WTC11 (cell line): ENCODE data around the gene RPS25. TPM values are rescaled to one million over a fixed set of nuclear protein-coding genes. Genes with fewer than 3 reads are reported as not detected.

ENCODE experiments used
- ATAC-seq: fragments of 200-7000 bp; cut with Tn5 transposase; 2 replicates; pipeline ENCODE4 v1.10.0; 2021; ENCODE audit warnings: mild to moderate bottlenecking, moderate library complexity
- CTCF ChIA-PET: fragments of 300-600 bp; sonication (Branson Sonifier 250); formaldehyde crosslinking; loops from one replicate; lab custom pipeline; 2021; ENCODE audit warnings: antibody characterized with exemption; lab: Charles Lee
- POLR2A ChIA-PET: fragments of 350-600 bp; sonication (Branson Sonifier 250); formaldehyde crosslinking; loops from one replicate; lab custom pipeline; 2021; ENCODE audit warnings: antibody characterized with exemption; lab: Charles Lee
- DNase-seq: peaks from one replicate; pipeline ENCODE4 v3.0.0; 2021; ENCODE audit warnings: low spot score
- H3K27ac Mint-ChIP-seq: 2 replicates; pipeline ENCODE4 v1.8.0; 2021; ENCODE audit warnings: mixed read lengths
- H3K27me3 Mint-ChIP-seq: 2 replicates; pipeline ENCODE4 v1.8.0; 2021; ENCODE audit warnings: low read depth, mild to moderate bottlenecking, moderate library complexity, mixed read lengths
- H3K36me3 Mint-ChIP-seq: 2 replicates; pipeline ENCODE4 v1.8.0; 2021; ENCODE audit warnings: mixed read lengths
- H3K4me1 Mint-ChIP-seq: 2 replicates; pipeline ENCODE4 v1.8.0; 2022; ENCODE audit warnings: mixed read lengths
- H3K4me3 Mint-ChIP-seq: 2 replicates; pipeline ENCODE4 v1.8.0; 2021; ENCODE audit warnings: mild to moderate bottlenecking, moderate library complexity, mixed read lengths
- H3K9me3 Mint-ChIP-seq: 2 replicates; pipeline ENCODE4 v1.8.0; 2021; ENCODE audit warnings: mixed read lengths
- AR ChIP-seq: fragments of 250-450 bp; sonication (Bioruptor Pico); IDR thresholded peaks from 2 replicates; pipeline ENCODE4 v1.9.0; 2021; ENCODE audit warnings: mild to moderate bottlenecking
- CDX4 ChIP-seq: fragments of 250-450 bp; sonication (Bioruptor Pico); IDR thresholded peaks from 2 replicates; pipeline ENCODE4 v1.9.0; 2021; ENCODE audit warnings: moderate library complexity, mild to moderate bottlenecking, inconsistent platforms, borderline replicate concordance
- E2F4 ChIP-seq: sonication (generic); formaldehyde crosslinking; IDR thresholded peaks from 2 replicates; pipeline ENCODE4 v1.8.1; 2022; ENCODE audit warnings: low read depth, mild to moderate bottlenecking, moderate library complexity, missing genetic modification reagents, borderline replicate concordance
- ERG ChIP-seq: fragments of 250-450 bp; sonication (Bioruptor Pico); IDR thresholded peaks from 2 replicates; pipeline ENCODE4 v1.8.0; 2021; ENCODE audit warnings: mild to moderate bottlenecking
- ESRRA ChIP-seq: sonication (generic); formaldehyde crosslinking; IDR thresholded peaks from 2 replicates; pipeline ENCODE4 v1.8.1; 2022; ENCODE audit warnings: mild to moderate bottlenecking, missing genetic modification reagents, borderline replicate concordance
- GTF2I ChIP-seq: fragments of 250-450 bp; sonication (Bioruptor Pico); conservative IDR thresholded peaks from 2 replicates; pipeline ENCODE4 v1.4.0; 2021; ENCODE audit warnings: mild to moderate bottlenecking
- NR3C1 ChIP-seq: sonication (generic); formaldehyde crosslinking; conservative IDR thresholded peaks from 2 replicates; pipeline ENCODE4 v1.8.1; 2023; ENCODE audit warnings: low read depth, mild to moderate bottlenecking, missing genetic modification reagents
- SMAD3 ChIP-seq: sonication (generic); formaldehyde crosslinking; IDR thresholded peaks from 2 replicates; pipeline ENCODE4 v1.8.0; 2022; ENCODE audit warnings: missing genetic modification reagents, mild to moderate bottlenecking, borderline replicate concordance
- TEAD1 ChIP-seq: sonication (generic); formaldehyde crosslinking; IDR thresholded peaks from 2 replicates; pipeline ENCODE4 v1.8.0; 2022; ENCODE audit warnings: mild to moderate bottlenecking, missing genetic modification reagents
- TP53 ChIP-seq: sonication (generic); formaldehyde crosslinking; IDR thresholded peaks from 2 replicates; pipeline ENCODE4 v1.8.1; 2023; ENCODE audit warnings: mild to moderate bottlenecking, missing genetic modification reagents
- ZMAT4 ChIP-seq: fragments of 250-450 bp; sonication (Bioruptor Pico); IDR thresholded peaks from 2 replicates; pipeline ENCODE4 v1.9.0; 2021; ENCODE audit warnings: mild to moderate bottlenecking
- ZNF121 ChIP-seq: sonication (generic); formaldehyde crosslinking; IDR thresholded peaks from 2 replicates; pipeline ENCODE4 v1.8.0; 2023; ENCODE audit warnings: missing genetic modification reagents
- ZNF671 ChIP-seq: fragments of 250-450 bp; sonication (Bioruptor Pico); IDR thresholded peaks from 2 replicates; pipeline ENCODE4 v1.8.0; 2021; ENCODE audit warnings: mild to moderate bottlenecking
- total RNA-seq: library from RNA; stranded (reverse); gene quantifications from 3 replicates; pipeline ENCODE4 v1.2.3, GENCODE V29; 2021
- TF ChIP-seq, protein P1 (sequence below): sonication (generic); formaldehyde crosslinking; IDR thresholded peaks from 2 replicates; pipeline ENCODE4 v1.8.0; 2022; ENCODE audit warnings: mild to moderate bottlenecking, missing genetic modification reagents
- TF ChIP-seq, protein P2 (sequence below): fragments of 200-600 bp; IDR thresholded peaks from 2 replicates; pipeline ENCODE4 v1.8.0; 2022; ENCODE audit warnings: antibody characterized with exemption
- TF ChIP-seq, protein P3 (sequence below): sonication (generic); formaldehyde crosslinking; IDR thresholded peaks from 2 replicates; pipeline ENCODE4 v1.8.1; 2023; ENCODE audit warnings: mild to moderate bottlenecking, missing genetic modification reagents, moderate library complexity

Gene RPS25
- total RNA-seq, 1 experiment from 2014 or later, result 1,349 TPM

DNA sequence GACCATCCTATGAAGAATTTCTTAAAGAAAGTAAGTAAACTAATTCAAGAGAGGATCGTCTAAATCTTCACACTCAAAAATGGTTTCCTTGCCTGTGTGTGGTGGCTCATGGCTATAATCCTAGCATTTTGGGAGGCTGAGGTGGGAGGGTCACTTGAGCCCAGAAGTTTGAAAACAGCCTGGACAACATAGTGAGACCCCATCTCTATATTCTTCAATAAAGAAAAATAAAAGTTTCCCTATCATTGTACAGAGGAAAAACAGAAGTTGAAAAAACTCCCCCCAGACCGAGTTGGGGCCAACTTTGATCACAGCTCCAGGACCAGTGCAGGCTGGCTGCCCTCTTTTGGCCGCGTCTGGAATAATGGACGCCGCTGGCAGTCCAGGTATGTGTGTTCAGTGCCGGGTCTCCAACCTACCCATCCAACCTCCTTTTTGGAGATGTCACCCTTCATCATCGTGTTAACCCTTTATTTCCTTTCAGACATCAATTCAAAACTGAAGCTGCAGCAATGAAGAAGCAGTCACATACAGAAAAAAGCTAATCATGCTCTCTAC, 3.0 kb downstream of the RPS25 start:
- ChIA-PET CTCF (interaction anchor here (0.6 to 1.5 kb wide), 2 partner anchors 17 to 189 kb away, joined by 3 to 5 read pairs; partner anchors contain the start of gene CENATAC), POLR2A (no interaction called here)
- Mint-ChIP-seq H3K36me3 (peaks cover 68% of the 10 kb centered on the region), H3K4me1 (peaks cover 16% of the 10 kb centered on the region), H3K27ac (peak overlapping the region; percentile 81), H3K9me3 (no peaks in the 10 kb centered on the region), H3K4me3 (no peak overlapping the region), H3K27me3 (no peaks in the 10 kb centered on the region; the same call in 1 of the 2 replicates)
- no peak for ATAC-seq
- no peak for DNase-seq
- TF ChIP-seq ZNF671 (CRISPR knock-in tag) (peak; percentile 69), SMAD3 (CRISPR knock-in tag) (no peak), ZNF121 (CRISPR knock-in tag) (peak; percentile 77), TP53 (no peak), ZMAT4 (CRISPR knock-in tag) (peak; percentile 25; the same call in 1 of the 2 replicates), ERG (CRISPR knock-in tag) (0 out of 2 replicates have a peak, but pooled peaks have one; percentile 55), E2F4 (CRISPR knock-in tag) (no peak), GTF2I (CRISPR knock-in tag) (0 out of 2 replicates have a peak, but pooled peaks have one; percentile 13), AR (CRISPR knock-in tag) (peak; percentile 60)

DNA sequence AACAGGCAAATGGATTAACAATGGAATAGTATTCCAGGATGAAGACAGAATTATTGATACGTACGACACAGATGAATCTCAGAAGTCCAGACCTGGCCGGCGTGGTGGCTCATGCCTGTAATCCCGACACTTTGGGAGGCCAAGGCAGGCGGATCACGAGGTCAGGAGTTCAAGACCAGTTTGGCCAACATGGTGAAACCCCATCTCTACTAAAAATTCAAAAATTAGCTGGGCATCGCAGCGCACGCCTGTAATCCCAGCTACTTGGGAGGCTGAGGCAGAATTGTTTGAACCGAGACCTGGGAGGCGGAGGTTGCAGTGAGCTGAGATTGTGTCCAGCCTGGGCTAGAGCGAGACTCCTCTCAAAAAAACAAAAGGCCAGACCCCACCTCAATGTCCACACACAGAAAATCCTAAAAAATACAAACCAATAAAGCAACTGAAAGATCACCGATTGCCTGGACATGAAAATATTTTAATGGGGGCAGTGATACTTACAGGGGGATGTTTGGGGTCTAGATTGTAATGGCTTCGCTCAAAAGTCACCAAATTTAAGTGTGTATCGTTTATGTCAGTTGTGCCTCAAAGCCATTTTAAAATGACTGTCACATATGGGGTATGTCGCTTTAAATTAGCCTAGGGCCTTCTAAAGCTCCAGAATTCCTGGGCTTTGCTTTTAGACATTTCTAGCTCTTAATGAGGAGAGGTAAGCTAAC, 3.8 kb downstream of the RPS25 start:
- DNase-seq (no peak), ATAC-seq (no peak)
- no peak overlapping the region for H3K4me3 Mint-ChIP-seq
- H3K9me3 Mint-ChIP-seq, result no peaks in the 10 kb centered on the region
- peaks cover 10% of the 10 kb centered on the region; the same call in 1 of the 2 replicates for H3K4me1 Mint-ChIP-seq
- H3K27ac Mint-ChIP-seq, result peak overlapping the region; percentile 78
- ChIA-PET CTCF (interaction anchor here (0.6 kb wide), 1 partner anchor 188 kb away, joined by 3 read pairs; no protein-coding TSS in a partner anchor), POLR2A (interaction anchor here (0.6 kb wide), 1 partner anchor 79 kb away, joined by 5 read pairs; no protein-coding TSS in a partner anchor)
- no peaks in the 10 kb centered on the region; the same call in 1 of the 2 replicates for H3K27me3 Mint-ChIP-seq
- peaks cover 65% of the 10 kb centered on the region for H3K36me3 Mint-ChIP-seq
- no peak for TF ChIP-seq CDX4
- peak; percentile 55; the same call in 1 of the 2 replicates for TF ChIP-seq ZMAT4 (CRISPR knock-in tag)
- 0 out of 2 replicates have a peak, but pooled peaks have one; percentile 16 for TF ChIP-seq TEAD1 (CRISPR knock-in tag)
- TF ChIP-seq NR3C1, result no peak
- TF ChIP-seq, protein P1, sequence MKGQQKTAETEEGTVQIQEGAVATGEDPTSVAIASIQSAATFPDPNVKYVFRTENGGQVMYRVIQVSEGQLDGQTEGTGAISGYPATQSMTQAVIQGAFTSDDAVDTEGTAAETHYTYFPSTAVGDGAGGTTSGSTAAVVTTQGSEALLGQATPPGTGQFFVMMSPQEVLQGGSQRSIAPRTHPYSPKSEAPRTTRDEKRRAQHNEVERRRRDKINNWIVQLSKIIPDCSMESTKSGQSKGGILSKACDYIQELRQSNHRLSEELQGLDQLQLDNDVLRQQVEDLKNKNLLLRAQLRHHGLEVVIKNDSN (CRISPR knock-in tag), result no peak
- TF ChIP-seq, protein P2, sequence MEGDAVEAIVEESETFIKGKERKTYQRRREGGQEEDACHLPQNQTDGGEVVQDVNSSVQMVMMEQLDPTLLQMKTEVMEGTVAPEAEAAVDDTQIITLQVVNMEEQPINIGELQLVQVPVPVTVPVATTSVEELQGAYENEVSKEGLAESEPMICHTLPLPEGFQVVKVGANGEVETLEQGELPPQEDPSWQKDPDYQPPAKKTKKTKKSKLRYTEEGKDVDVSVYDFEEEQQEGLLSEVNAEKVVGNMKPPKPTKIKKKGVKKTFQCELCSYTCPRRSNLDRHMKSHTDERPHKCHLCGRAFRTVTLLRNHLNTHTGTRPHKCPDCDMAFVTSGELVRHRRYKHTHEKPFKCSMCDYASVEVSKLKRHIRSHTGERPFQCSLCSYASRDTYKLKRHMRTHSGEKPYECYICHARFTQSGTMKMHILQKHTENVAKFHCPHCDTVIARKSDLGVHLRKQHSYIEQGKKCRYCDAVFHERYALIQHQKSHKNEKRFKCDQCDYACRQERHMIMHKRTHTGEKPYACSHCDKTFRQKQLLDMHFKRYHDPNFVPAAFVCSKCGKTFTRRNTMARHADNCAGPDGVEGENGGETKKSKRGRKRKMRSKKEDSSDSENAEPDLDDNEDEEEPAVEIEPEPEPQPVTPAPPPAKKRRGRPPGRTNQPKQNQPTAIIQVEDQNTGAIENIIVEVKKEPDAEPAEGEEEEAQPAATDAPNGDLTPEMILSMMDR, result no peak
- TF ChIP-seq, protein P3, sequence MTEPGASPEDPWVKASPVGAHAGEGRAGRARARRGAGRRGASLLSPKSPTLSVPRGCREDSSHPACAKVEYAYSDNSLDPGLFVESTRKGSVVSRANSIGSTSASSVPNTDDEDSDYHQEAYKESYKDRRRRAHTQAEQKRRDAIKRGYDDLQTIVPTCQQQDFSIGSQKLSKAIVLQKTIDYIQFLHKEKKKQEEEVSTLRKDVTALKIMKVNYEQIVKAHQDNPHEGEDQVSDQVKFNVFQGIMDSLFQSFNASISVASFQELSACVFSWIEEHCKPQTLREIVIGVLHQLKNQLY (CRISPR knock-in tag), result no peak
- no peak for TF ChIP-seq ESRRA (CRISPR knock-in tag)
- TF ChIP-seq ZNF121 (CRISPR knock-in tag), result no peak
- peak; percentile 33; the same call in 1 of the 2 replicates for TF ChIP-seq AR (CRISPR knock-in tag)
